Mammary epithelial cell (primary cell): ENCODE measurements around the gene ETV2.

ENCODE experiments used
- CTCF ChIP-seq, 2 donors: IDR thresholded peaks in 1 of 2; conservative IDR thresholded peaks in 1 of 2; 2 replicates each; pipeline ENCODE4 v1.5.1; 2011 to 2012; ENCODE audit warnings: inconsistent platforms in 2 of 2, low read length in 2 of 2, mild to moderate bottlenecking in 2 of 2, control low read depth in 1 of 2, low read depth in 1 of 2; ENCODE audit not compliant: insufficient read depth in 1 of 2; ENCODE audit errors: extremely low read depth in 1 of 2
- EZH2 ChIP-seq: IDR thresholded peaks from 2 replicates; pipeline ENCODE4 v1.6.1; 2012; ENCODE audit warnings: low read length, inconsistent platforms, borderline replicate concordance

DNA sequence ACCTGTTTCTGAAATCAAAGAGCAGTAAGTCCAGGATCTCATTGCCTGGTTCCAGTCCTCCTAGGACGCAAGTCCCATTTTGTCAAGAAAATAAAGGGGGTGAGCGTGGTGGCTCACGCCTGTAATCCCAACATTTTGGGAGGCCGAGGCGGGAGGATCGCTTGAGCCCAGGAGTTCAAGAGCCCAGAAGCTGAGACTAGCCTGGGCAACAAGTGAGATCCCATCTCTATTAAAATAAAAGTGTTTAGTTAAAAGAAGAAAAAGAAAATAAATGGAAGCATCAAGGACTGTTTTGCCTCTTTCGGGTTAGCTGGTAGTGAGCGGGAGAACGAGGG, 29.4 kb upstream of the ETV2 start:
- TF ChIP-seq CTCF (conservative IDR thresholded peaks at IDR 0.05 in 1 of 2, IDR thresholded peaks at IDR 0.05 in 1 of 2; ENCODE audit: extremely low read depth in 1 of 2, insufficient read depth in 1 of 2, low read depth in 1 of 2, low read length in 2 of 2) (no peak), EZH2 (no peak)
